Endothelial cell of umbilical vein (primary cell): ENCODE measurements around the gene C16orf89. TPM values are rescaled to one million over a fixed set of nuclear protein-coding genes. Genes with fewer than 3 reads are reported as not detected.
"Not testable (repeated sequence)": the region's sequence is repeated elsewhere in the genome, so short reads cannot be mapped to it uniquely, and the experiment has no call there.

ENCODE experiments used
- BruUV-seq: library from RNA; stranded (reverse); fragments of 400-500 nt; replicated peaks from 2 replicates; lab custom pipeline; 2021; lab: Mats Ljungman, UMichigan
- CTCF ChIA-PET: fragments of 300-600, 350-600 bp; sonication (Branson Sonifier 250); formaldehyde crosslinking; loops from one replicate; lab custom pipeline; 2021; ENCODE audit warnings: antibody characterized with exemption, inconsistent platforms; lab: Charles Lee
- POLR2A ChIA-PET: fragments of 300-600, 350-600 bp; sonication (Branson Sonifier 250); formaldehyde crosslinking; loops from one replicate; lab custom pipeline; 2021; ENCODE audit warnings: antibody characterized with exemption, inconsistent platforms; lab: Charles Lee
- DNase-seq: peaks from one replicate; pipeline ENCODE4 v3.0.0-alpha.2; 2011; ENCODE audit warnings: low read depth, low spot score
- FAIRE-seq: peaks from 2 replicates; lab custom pipeline; 2011; peaks lifted over from hg19 to GRCh38; lab: Jason Lieb, UNC
- H2AFZ ChIP-seq: 2 replicates; pipeline ENCODE4 v1.6.0; 2012; ENCODE audit warnings: low read depth, low read length, control low read depth, inconsistent platforms
- H3K27ac ChIP-seq: 2 replicates; pipeline ENCODE4 v1.5.1; 2011; ENCODE audit warnings: low read depth, mild to moderate bottlenecking, control low read depth, low read length, moderate library complexity; ENCODE audit not compliant: insufficient read depth
- H3K27me3 ChIP-seq, 2 experiments: 2 replicates each; pipeline versions ENCODE4 v1.6.0 to v1.6.1; 2011; ENCODE audit warnings: low read length in 2 of 2, mixed read lengths in 1 of 2; ENCODE audit not compliant: control insufficient read depth in 2 of 2, insufficient read depth in 2 of 2
- H3K36me3 ChIP-seq, 2 experiments: 2 replicates in 1 of 2; 3 replicates in 1 of 2; pipeline ENCODE4 v1.5.1; 2011; ENCODE audit warnings: low read length in 2 of 2, mild to moderate bottlenecking in 1 of 2, moderate library complexity in 1 of 2; ENCODE audit not compliant: control insufficient read depth in 2 of 2, insufficient read depth in 2 of 2; ENCODE audit errors: extremely low read depth in 1 of 2
- H3K4me1 ChIP-seq: 3 replicates; pipeline ENCODE4 v1.5.1; 2011; ENCODE audit warnings: mild to moderate bottlenecking, low read length; ENCODE audit not compliant: control insufficient read depth, insufficient read depth; ENCODE audit errors: extremely low read depth
- H3K4me2 ChIP-seq: 2 replicates; pipeline ENCODE4 v1.6.1; 2011; ENCODE audit warnings: low read length, control low read depth, mixed read lengths; ENCODE audit not compliant: insufficient read depth
- H3K4me3 ChIP-seq, 3 experiments: fragments of 200-600 bp in 1 of 3; sonication (generic), shearing (Covaris generic) in 1 of 3; replicated peaks in 1 of 3; 2 replicates each; pipeline ENCODE4 v1.5.1; 2011 to 2016; ENCODE audit warnings: control low read depth in 3 of 3, low read length in 3 of 3, mild to moderate bottlenecking in 2 of 3, inconsistent platforms in 1 of 3, low read depth in 1 of 3, moderate library complexity in 1 of 3; ENCODE audit not compliant: insufficient read depth in 1 of 3
- H3K79me2 ChIP-seq: 2 replicates; pipeline ENCODE4 v1.6.0; 2012; ENCODE audit warnings: low read length, inconsistent platforms; ENCODE audit not compliant: control insufficient read depth, insufficient read depth
- H3K9ac ChIP-seq: replicated peaks from 2 replicates; pipeline ENCODE3; 2011; ENCODE audit warnings: low read length, control low read depth; ENCODE audit not compliant: insufficient read depth; ENCODE audit errors: extremely low read depth
- H3K9me1 ChIP-seq: replicated peaks from 3 replicates; pipeline ENCODE4 v1.6.0; 2011; ENCODE audit warnings: mild to moderate bottlenecking, low read length; ENCODE audit not compliant: control insufficient read depth, insufficient read depth; ENCODE audit errors: extremely low read depth
- H3K9me3 ChIP-seq: replicated peaks from 2 replicates; pipeline ENCODE4 v1.5.1; 2012; ENCODE audit warnings: low read length, inconsistent platforms; ENCODE audit not compliant: control insufficient read depth, insufficient read depth
- H4K20me1 ChIP-seq: replicated peaks from 2 replicates; pipeline ENCODE3; 2011; ENCODE audit warnings: mild to moderate bottlenecking, low read length; ENCODE audit not compliant: control insufficient read depth, insufficient read depth; ENCODE audit errors: extremely low read depth
- dilution Hi-C: fragments of 300-500 bp; cut with MboI; formaldehyde crosslinking; loops from one replicate; pipeline ENCODE4 v1.15.0; 2019; ENCODE audit warnings: low sequenced_read_pairs; ENCODE audit not compliant: extremely low pct_ligation_motif_present
- intact Hi-C: fragments of 100-400 bp; cut with micrococcal nuclease; formaldehyde crosslinking; loops from one replicate; pipeline ENCODE4 v1.10.0; 2022
- polyA plus RNA-seq, 4 experiments: library from polyadenylated mRNA; depleted of rRNA in 3 of 4; stranded (reverse) in 3 of 4; unstranded in 1 of 4; fragments of >200 nt; gene quantifications; 2 replicates each; pipeline versions ENCODE4 v1.2.1 to v1.2.3, GENCODE V29; 2011 to 2012; ENCODE audit warnings: missing spikeins in 1 of 4
- total RNA-seq: library from RNA; stranded (reverse); gene quantifications from 2 replicates; pipeline ENCODE4 v1.2.3, GENCODE V29; 2021

The C16orf89 gene
- total and polyA plus RNA-seq, 2 donors (not counting 3 experiments of a cell fraction or from before 2014, with no cell fraction given): not detected

DNA sequence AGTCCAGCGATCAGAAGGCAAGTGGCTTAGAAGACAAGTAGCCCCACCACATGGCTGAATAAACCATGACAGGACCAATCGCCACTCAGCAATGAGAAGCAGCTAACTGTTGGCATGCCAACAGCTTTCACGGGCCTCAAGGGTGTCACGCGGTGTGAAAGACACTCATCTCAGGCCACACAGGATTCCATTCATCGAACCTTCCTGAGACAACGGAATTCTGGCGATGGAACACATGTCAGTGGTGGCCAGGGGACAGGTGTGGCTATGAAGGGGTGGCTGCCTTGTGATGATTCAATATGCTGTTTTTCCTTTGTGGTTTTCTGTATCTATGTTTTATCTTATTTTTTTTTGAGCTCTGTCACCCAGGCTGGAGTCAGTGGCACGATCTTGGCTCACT, 24.8 kb upstream of the C16orf89 start:
- DNase-seq, H3K79me2 ChIP-seq, intact Hi-C loops, POLR2A ChIA-PET, H3K36me3 ChIP-seq, FAIRE-seq, H3K9ac ChIP-seq, H3K9me1 ChIP-seq, H3K9me3 ChIP-seq, H4K20me1 ChIP-seq, H3K27me3 ChIP-seq, dilution Hi-C loops, H3K4me2 ChIP-seq, H2AFZ ChIP-seq, CTCF ChIA-PET, H3K27ac ChIP-seq, H3K4me3 ChIP-seq, BruUV-seq, H3K4me1 ChIP-seq: not testable (repeated sequence)

DNA sequence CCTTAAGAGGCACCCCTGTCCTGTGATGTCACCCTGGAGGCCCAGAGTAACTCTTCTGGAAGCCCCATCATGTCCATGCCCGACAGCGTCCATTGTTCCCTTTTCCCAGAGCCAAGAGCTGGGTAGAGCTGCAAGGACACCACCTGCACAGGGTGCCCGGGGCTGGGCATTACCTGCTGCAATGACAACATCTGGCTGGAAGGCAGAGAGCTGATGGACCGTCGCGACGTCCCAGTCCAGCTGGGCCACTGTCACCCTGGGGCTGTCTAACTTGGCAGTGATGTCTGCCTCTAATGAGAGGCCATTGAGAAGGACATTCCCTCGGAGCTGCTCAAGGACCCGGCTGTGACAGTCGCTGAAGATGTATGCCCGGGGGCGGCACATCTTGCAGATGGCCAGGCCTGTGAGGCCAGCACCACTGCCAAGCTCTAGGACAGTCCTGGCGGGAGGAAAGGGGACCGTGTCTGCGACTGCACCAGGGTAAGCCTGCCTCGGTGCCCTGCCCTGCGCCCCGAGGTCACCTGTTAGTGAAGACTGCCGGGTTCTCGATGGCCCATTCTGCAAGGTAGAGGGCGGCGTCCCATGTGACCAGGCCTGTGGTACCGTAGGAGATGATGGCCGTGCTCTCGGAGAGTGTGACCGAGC, 24.3 kb upstream of the C16orf89 start:
- H3K4me3 ChIP-seq, CTCF ChIA-PET, intact Hi-C loops, FAIRE-seq, H3K4me2 ChIP-seq, H3K79me2 ChIP-seq, H3K27me3 ChIP-seq, POLR2A ChIA-PET, H4K20me1 ChIP-seq, dilution Hi-C loops, H3K9ac ChIP-seq, H3K36me3 ChIP-seq, H3K4me1 ChIP-seq, H2AFZ ChIP-seq, H3K27ac ChIP-seq, H3K9me1 ChIP-seq, H3K9me3 ChIP-seq, DNase-seq, BruUV-seq: not testable (repeated sequence)

DNA sequence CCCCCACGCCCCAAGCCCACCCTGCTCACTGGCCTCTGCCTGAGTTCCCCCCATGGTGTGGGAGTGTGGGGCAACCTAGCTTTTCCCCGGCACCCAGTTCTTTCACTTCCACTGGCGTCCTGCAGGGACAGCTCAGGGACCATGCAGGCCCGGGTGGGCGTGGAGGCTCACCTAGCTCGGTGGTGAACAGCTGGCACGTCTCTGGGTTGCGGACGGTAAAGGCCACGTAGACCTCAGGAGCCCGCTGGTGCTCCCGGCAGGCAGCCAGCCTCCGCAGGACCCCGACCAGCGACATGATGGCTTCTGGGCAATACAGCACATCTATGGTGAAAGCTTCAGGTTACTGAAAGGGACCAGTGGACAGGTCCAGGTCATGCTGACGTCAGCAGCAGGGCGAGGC, 23.2 kb upstream of the C16orf89 start:
- H3K9ac ChIP-seq, dilution Hi-C loops, H3K9me3 ChIP-seq, H2AFZ ChIP-seq, POLR2A ChIA-PET, intact Hi-C loops, H3K9me1 ChIP-seq, H3K4me1 ChIP-seq, H3K27ac ChIP-seq, H3K4me2 ChIP-seq, CTCF ChIA-PET, H3K27me3 ChIP-seq, FAIRE-seq, H3K4me3 ChIP-seq, DNase-seq, H4K20me1 ChIP-seq, BruUV-seq, H3K79me2 ChIP-seq, H3K36me3 ChIP-seq: not testable (repeated sequence)

DNA sequence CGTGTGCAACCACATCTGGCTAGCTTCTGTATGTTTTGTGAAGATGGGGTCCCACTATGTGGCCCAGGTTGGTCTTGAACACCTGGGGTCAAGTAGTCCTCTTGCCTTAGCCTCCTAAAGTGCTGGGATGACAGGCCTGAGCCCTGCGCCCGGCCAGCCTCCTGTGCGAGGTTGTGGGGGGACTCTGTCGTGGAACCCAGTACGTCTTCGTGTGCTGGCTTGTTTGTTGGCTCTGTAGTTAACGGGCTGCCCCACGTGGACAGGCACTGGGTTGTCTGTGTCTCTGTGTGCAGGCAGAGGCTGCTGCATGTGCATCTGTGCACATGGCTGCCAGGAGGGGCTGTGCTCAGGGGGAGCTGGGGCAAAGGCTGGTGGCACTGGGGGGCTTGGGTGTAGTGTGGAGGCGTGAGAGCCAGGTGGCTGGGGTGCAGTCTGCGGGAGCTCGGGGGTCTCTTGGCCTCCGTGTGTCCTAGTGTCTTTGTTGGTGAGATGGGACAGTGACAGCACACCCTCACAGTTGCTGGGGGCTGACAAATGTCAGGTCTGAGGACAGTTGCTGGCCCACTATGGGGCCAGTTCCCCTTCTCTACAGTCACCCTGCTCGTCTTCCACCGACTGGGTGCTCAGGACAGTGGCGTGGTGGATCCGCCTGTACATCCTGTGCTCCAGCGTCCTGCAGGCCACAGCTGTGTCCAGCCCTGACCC, 22.5 kb upstream of the C16orf89 start:
- H3K4me3 ChIP-seq, H3K9ac ChIP-seq, H3K79me2 ChIP-seq, DNase-seq, intact Hi-C loops, CTCF ChIA-PET, H4K20me1 ChIP-seq, H3K27ac ChIP-seq, H2AFZ ChIP-seq, POLR2A ChIA-PET, BruUV-seq, H3K9me3 ChIP-seq, H3K9me1 ChIP-seq, H3K4me1 ChIP-seq, FAIRE-seq, H3K27me3 ChIP-seq, dilution Hi-C loops, H3K4me2 ChIP-seq: not testable (repeated sequence)
- peaks cover 0 to 10% of the 10 kb centered on the region in 2 experiments for H3K36me3 ChIP-seq
